ENCODE data around the gene ZNF439. TPM values are rescaled to one million over a fixed set of nuclear protein-coding genes. Genes with fewer than 3 reads are reported as not detected.
"Not testable (repeated sequence)": the region's sequence is repeated elsewhere in the genome, so short reads cannot be mapped to it uniquely, and the experiment has no call there.

Gene ZNF439
- total and polyA plus RNA-seq, 12 donors = 2.5 to 15.4 (median 3.9) TPM

DNA sequence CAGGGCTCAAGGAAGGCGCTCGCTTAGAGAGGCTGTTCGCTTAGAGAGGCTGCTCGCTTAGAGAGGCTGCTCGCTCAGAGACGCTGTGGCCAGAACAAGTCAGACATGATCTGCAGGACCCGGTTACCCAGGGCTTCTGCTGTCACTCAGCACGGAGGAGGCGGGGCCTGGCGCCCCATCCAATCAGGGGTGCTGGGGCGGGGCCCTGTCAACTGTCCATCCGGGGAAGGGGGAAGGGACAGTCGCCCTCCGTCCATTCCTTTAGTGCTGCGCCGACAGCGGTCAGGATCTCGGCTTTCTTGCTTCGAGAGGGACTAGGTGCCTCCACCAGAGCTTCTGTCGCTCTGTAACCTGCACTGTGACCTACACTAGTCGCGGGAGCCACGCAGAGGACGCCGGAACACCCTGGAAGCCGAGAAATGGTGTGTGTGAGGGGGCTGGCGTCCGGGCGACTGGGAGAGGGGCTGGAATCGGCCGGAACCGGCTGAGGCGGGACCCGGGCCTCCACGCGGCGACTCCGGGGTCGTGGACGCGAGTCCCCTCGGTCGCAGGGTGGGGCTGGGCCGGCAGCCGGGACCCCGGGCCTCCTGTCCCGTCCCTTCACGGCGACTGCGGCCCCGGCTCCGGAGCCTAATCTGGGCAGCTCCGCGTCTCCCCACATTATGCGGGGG is 34.4 kb upstream of the ZNF439 start, which contains the start of gene ZNF440:
ZNF440 (plus strand) TSS at position 245 of the 671 bp plus-strand sequence; CDS start at position 420, 175 bp downstream.
- Histone ChIP-seq H3K27ac (peak within 1 kb of the TSS; percentile 65 to 96 (median 94)), H3K4me1 (peaks cover 0 to 25% (median 12%) of the 10 kb centered on the region in 9 donors), H3K4me3 (peak within 1 kb of the TSS; percentile 68 to 99 (median 86)), H3K9me3 (peaks cover 0 to 6% (median 0%) of the 10 kb centered on the region in 11 donors), H3K27me3 (no peaks in the 10 kb centered on the region), H3K36me3 (peaks cover 0 to 12% (median 3%) of the 10 kb centered on the region in 9 donors)
- intact Hi-C loops (cut with DNase I) = loop anchor here in 2 of 10 donors (1.0 to 2.0 kb wide), 2 partner anchors 15 to 16 kb away; partner anchors contain the start of gene ZNF491 (in 2 of the 2)
- TF ChIP-seq, protein P1, sequence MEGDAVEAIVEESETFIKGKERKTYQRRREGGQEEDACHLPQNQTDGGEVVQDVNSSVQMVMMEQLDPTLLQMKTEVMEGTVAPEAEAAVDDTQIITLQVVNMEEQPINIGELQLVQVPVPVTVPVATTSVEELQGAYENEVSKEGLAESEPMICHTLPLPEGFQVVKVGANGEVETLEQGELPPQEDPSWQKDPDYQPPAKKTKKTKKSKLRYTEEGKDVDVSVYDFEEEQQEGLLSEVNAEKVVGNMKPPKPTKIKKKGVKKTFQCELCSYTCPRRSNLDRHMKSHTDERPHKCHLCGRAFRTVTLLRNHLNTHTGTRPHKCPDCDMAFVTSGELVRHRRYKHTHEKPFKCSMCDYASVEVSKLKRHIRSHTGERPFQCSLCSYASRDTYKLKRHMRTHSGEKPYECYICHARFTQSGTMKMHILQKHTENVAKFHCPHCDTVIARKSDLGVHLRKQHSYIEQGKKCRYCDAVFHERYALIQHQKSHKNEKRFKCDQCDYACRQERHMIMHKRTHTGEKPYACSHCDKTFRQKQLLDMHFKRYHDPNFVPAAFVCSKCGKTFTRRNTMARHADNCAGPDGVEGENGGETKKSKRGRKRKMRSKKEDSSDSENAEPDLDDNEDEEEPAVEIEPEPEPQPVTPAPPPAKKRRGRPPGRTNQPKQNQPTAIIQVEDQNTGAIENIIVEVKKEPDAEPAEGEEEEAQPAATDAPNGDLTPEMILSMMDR (IDR thresholded peaks at IDR 0.05) = no peak
- WGBS, 2 donors = 0% methylated on average over 51 to 55 of the region's 55 CpGs
- DNase-seq = peak; percentile 96 to 97
- peak; percentile 100 for ATAC-seq

- ATAC-seq (peak; percentile 10 to 28 (median 18)), DNase-seq (no peak)
- Histone ChIP-seq H3K27me3 (no peaks in the 10 kb centered on the region), H3K4me1 (peaks cover 0 to 25% (median 12%) of the 10 kb centered on the region in 9 donors), H3K9me3 (peaks cover 0 to 1% (median 0%) of the 10 kb centered on the region in 11 donors), H3K4me3 (peak overlapping the region; percentile 68 to 99 (median 86)), H3K27ac (peak overlapping the region; percentile 65 to 96 (median 94)), H3K36me3 (peaks cover 0 to 17% (median 5%) of the 10 kb centered on the region in 9 donors)
- intact Hi-C loops (cut with DNase I) = loop anchor here in 2 of 10 donors (1.0 to 2.0 kb wide), 2 partner anchors 16 kb away; partner anchors contain the start of gene ZNF491 (in 2 of the 2)
- TF ChIP-seq, protein P1 (IDR thresholded peaks at IDR 0.05) = no peak
- WGBS, 2 donors = 8 to 12% methylated on average over 13 of the region's 13 CpGs
Observed at GRCh38 chr19:11814700-11815035, 33.9 kb upstream of the ZNF439 start.

GRCh38 chr19:11821474-11822109 is 26.9 kb upstream of the ZNF439 start:
- TF ChIP-seq, protein P1 (IDR thresholded peaks at IDR 0.05) = no peak
- ATAC-seq (peak in 1 of 8 donors; percentile 57), DNase-seq (no peak)
- intact Hi-C loops (cut with DNase I) = no loop called here
- Histone ChIP-seq H3K4me1 (peaks cover 0 to 4% (median 0%) of the 10 kb centered on the region in 9 donors), H3K27ac (no peak overlapping the region), H3K9me3 (peaks cover 0 to 30% (median 0%) of the 10 kb centered on the region in 11 donors), H3K36me3 (peaks cover 0 to 41% (median 8%) of the 10 kb centered on the region in 9 donors), H3K27me3 (no peaks in the 10 kb centered on the region), H3K4me3 (no peak overlapping the region)
- WGBS, 2 donors = 76 to 82% methylated on average over 5 of the region's 5 CpGs

GRCh38 chr19:11828957-11829876 is 19.3 kb upstream of the ZNF439 start:
- H3K27me3 ChIP-seq; ATAC-seq; H3K4me1 ChIP-seq; H3K4me3 ChIP-seq; H3K27ac ChIP-seq; DNase-seq; intact Hi-C loops (cut with DNase I): not testable (repeated sequence)
- Histone ChIP-seq H3K36me3 (peaks cover 4 to 80% (median 44%) of the 10 kb centered on the region in 9 donors), H3K9me3 (peaks cover 0 to 99% (median 28%) of the 10 kb centered on the region in 11 donors)
- WGBS, 2 donors = 90 to 92% methylated on average over 7 of the region's 7 CpGs
